Stimulated activated naive CD4-positive, alpha-beta T cell (primary cell): ENCODE results near the gene KCNT1.

Experiments
- DNase-seq, 6 experiments: peaks; one replicate each; lab custom pipeline; 2025; lab: John Stamatoyannopoulos, UW

KCNT1 gene

DNA sequence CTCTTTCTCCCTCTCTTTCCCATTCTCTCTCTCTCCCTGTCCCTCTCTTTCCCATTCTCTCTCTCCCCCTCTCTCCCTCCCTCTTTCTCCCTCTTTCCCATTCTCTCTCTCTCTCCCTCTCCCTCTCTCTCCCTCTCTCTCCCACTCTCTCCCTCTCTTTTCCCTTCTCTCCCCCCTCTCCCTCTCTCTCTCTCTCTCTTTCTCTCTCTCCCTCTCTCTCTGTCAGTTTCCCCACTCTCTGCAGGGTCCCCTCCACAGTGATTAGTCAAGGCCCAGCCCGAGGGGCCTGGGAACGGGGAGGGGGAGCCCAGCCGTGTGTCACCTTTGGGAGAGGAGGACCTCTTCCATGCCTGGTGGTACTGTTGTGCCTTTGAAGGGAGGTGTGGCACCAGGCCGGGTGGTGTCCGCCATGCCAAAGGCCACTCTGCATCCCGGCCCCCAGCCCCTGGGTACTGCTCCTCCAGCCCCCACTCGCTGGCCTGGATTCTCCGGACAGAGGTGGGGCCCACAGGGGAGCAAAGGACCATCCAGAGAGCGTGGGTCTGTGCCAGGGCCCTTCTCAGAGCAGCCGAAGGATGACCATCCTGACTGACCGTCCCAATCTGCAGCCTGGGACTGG lies 25.4 kb downstream of the KCNT1 start:
- no peak for DNase-seq

DNA sequence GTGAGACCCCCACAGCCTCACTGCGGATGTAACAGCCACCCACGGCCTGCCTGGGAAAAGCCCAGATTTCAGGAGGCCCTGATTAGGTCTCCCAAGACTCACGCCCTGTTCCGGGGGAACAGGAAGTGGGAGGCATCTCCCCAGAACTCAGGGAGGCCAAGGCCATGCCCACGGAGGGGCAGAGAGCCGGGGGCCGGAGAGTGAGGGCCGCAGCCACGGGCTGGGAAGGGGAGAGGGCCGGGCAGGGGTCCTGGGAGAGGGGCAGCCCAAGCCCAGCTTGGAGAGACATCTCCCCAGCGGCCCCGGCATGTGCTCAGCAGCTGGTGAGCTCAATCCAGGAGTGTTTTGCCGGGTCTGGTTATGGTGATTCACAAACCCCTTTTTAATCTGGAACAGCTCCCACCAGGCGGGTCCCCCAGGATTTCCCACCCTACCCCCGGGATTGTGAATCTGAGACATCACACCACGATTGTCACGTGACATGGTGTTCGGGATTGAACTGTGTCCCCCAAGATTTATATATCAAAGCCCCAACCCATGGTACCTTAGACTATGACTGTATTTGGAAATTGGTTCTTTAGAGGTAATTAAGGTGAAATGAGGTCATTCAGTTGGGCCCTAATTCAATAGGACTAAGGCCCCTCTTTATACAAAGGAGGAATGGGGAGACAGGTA lies 26.6 kb downstream of the KCNT1 start:
- no peak for DNase-seq

DNA sequence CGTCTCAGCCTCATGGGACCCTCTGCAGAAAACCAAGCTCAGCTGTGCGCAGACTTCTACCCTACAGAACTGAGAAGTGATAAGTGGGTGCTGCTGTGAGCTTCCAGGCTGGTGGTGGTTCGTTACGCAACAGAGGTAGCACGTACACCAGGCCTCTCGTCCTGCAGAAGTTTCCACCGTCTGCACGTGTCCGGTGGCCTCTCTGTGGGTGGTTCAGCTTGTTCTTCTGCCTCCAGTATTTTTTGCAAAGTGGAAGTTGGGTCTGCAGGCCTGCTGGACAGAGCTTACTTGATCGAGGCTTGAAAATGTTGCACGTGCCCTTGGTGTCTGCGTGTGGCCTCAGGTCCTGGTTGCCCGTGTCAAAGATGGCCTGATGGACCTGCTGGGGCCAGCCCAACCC lies 27.5 kb downstream of the KCNT1 start:
- DNase-seq = no peak

DNA sequence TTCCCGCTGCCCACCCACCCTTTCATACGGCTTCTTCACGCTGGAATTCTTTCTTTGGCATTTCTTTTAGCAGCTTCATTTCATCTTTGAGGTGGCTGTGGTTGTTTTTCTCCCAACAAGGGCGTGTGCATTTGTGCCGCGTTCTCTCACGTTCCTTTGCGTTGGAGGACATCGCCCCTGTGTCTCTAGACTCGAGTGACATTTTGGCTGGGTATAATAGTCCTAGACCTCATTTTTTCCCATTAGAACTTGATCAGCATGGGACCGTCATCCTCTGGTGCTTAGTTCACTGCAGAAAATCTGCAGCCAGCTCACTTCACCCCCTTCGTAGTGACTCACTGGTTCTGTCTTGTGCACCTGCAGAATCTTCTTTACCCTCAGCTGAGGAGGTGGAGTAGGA lies 29.5 kb downstream of the KCNT1 start:
- DNase-seq = no peak

DNA sequence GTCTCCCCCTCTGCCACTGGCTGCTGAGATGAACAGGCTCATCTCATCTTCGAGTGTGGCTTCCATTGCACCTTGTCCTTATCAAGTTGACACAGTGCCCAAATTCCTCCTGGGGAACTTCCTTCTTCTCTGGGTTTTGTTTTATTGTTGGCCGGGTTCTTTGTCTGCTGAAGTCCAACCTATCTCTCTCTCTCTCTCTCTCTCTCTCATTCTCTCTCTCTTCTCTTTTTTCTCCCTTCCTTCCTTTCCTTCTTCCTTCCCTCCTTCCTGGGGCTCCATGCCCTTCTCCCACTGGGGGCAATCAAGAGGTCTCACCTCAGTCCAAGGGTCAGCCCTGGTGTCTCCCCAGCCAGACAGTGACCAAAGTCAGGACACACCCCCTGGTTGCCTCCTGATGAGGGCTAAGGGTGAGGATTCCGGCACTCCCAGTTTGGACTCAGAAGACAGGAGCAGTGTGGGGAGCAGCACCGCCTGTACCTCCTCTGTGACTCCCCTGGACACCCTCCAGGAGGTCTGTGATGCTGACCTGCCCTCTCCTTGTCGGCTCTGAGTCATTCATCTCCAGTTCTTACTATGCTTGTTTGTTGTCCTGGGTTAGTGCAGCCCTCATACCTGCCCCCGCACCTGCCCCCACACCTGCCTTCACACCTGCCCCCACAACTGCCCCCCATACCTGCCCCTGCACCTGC lies 30.7 kb downstream of the KCNT1 start:
- DNase-seq = no peak

DNA sequence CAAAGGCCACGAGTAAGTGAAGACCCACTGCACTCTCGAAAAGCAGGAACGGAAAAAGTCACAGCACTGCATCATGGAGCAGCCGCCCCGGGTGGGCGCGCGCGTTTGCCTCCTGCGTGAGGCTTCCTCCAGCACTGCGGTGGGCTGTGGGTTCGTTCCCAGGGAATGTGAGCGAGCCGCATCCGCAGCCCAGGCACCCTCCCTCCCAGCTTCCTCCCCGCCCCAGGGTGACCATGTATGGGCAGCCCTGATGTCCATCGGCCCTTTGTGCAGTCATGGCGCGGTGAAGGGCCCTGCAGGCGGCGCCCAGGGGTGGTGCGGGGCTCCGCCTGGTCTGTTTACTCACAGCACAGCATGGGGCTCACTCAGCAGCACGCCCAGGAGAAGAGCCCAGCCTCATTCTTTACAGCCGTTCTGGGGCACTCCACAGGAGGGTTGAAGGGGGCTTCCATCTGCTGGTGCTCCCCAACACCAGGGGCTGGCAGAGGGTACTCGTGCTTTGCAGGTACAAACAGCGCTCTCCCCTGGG lies 32.7 kb downstream of the KCNT1 start:
- no peak for DNase-seq

DNA sequence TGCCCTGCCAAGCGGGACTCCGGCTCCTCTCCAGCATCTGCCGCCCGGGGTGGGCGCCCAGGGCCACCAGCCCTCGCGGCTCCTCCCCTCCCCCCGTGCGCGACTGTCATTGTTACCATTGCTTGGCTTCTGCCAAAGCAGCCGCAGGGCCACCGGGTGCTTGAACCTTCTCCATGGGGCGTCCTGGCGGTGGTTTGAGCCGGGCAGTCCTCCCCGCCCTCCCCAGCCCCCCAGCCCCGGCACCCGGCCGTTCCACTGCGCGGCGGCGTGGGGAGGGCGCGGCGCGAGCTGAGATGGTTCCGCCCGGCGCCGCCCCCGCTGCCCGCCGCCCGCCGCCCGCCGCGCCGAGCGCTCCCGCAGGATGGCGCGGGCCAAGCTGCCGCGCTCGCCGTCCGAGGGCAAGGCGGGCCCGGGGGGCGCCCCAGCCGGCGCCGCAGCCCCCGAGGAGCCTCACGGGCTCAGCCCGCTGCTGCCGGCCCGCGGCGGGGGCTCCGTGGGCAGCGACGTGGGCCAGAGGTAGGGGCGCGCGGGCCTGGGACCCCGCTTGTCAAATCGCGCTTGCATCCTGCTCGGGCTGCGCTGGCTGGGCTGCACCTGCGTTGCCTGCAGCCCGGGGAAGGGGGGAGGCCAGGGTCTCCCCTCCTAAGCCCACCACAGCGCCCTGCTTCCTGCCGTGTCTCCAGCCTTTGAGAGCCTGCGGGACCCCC lies 34.4 kb downstream of the KCNT1 start:
- no peak for DNase-seq

DNA sequence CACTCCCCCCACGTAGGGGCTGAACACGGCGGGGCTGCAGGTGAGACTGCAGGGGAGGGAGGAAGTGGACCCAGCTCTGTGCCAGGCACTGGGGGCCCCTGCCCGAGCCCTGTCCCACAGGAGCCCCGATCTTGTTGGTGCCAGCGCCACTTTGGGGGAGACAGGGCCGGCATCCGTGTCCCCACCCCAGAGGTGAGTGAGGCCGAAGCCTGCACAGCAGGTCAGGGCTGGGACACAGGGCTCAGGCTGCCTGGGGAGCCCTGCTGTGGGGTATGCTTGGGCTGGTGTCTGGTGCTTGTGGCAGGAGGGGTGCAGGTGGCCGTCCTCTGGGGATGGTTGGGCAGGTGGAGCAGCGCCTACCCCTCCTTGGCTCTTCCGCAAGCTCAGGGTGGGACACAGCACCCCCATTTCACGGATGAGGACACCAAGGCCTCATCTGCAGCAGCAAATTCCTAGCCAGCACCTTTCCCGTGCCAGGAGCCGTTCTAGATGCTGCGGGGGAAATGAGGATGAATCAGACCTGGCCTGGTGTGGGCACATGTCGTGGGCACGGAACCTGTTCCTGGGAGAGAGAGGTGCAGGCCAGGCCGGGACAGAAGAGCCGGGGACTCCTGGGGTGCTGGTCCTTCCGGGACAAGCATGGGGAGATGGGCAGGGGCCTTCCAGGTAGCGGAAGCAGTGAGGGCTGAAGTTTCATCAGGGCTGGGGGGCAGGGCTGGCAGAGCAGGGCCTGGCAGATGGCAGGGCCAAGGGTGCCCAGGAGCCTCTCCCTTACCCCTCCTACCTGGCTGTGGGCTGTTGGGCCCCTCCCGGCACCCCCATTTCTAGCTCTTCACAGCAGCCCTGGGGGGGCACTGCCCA lies 35.2 kb downstream of the KCNT1 start:
- no peak for DNase-seq

DNA sequence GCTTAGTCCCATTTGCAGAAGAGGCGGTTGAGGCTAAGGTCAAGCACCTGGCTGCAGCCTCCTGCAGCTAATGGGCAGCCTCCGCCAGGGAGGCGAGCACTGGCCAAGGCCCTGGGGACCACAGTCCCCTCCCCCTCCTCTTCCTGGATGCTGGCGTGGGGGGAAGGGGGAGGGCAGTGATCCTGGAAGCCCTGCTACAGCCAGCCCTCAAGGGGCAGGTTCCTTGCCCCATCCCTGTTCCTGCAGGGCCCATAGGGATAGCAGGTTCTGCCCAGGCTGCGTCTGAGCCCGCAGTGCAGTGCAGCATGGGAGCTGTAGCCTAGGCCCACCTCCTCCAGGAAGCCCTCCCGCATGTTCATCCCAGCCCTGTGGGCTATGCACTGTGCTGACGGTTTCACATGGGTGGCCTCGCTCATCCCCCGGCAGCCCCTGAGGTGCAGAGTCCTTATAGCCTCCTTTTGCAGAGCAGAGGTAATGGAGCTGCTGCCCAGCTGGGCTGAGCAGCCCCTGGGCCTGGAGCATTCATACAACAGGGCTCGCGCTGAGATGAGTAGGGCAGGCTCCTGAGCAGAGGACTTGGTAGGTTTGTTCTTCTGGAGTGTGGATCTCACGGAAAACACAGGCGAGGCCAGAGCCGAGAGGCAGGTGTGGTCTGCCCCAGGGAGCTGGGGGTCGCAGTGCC lies 36.0 kb downstream of the KCNT1 start:
- no peak for DNase-seq

DNA sequence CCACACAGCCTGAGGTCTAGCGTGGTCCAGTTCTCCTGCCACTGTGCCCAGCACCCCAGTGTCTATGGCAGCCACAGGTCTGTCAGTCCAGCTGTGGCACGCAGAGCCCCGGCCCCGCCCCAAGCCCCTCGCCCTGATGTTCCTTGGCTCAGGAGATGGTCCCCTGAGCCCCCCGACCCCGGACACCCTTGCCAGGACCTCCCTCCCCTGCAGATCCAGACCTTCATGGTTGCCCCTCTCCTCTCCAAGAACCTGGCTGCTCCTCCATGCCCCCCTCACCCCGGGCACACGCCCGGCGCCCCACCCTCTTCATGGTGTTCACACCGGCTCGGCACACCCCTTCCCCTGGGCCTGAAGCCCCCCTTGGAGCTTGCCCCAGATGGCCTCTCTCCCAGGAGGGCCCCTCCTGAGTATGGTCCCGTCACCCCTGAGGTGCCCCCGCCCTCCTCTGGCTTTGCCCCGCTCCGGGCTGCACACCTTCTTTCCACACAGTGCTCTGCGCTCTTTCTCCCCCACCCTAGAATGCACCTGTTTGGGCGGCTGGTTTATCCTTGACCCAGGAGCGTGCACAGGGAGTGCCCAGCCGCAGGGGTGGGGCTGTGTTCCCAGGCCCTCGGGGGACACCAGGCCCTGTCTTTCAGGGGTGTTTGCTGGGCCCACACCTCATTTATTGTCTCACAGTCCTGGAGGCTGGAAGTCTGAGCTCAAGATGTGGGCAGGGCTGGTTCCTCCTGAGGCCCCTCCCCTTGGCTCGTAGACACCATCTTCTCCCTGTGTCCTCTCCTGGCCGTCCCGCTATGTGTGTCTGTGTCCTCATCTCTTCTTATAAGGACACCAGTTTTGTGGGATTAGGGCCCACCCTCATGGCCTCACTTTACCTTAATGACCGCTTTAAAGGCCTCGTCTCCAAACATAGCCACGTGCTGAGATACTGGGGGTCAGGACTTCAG lies 37.6 kb downstream of the KCNT1 start:
- DNase-seq = no peak

DNA sequence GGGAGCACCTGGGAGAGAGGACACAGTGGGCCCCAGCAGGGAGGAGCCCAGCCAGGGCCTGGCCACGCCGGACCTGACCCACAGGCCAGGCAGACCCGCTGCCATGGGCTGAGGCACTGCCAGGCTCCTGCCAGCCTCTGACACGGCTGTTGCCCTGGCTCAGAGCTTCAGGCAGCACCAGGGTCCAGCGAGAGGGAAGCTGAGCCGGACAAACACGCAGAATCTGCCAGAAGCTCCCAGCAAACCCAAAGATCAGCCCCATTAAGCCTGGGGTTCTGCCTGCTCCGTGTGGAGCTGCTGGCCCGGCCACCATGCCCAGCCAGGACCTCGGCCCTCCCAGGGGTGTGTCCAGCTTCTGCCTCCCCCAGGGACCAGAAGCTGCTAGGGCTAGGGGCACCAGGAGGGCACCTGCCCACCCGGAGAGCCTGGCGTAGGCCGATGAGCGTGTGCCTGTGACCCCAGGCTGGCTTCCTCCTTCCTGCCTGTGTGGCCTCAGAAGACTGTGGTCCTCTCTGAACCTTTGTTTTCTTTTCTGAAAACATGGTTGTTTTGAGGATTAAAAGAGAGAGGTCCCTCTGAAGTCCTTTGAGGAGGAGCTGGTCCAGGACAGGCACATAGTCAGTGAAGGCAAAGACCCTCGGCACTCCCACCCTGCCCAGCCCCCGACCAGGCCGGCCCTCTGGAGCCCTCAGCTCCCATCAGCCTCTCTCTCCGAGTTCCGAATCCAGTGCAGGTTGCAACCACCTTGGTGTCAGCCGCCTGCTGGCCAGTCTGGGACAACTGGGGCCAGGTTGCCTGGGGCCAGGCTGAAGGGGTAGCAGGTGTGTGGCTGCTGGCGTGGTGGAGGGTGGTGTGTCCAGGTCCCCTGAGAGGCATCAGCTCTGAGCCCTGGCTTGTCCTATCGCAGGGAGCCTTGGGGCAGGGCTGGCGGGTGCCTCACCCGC lies 39.6 kb downstream of the KCNT1 start:
- no peak for DNase-seq

DNA sequence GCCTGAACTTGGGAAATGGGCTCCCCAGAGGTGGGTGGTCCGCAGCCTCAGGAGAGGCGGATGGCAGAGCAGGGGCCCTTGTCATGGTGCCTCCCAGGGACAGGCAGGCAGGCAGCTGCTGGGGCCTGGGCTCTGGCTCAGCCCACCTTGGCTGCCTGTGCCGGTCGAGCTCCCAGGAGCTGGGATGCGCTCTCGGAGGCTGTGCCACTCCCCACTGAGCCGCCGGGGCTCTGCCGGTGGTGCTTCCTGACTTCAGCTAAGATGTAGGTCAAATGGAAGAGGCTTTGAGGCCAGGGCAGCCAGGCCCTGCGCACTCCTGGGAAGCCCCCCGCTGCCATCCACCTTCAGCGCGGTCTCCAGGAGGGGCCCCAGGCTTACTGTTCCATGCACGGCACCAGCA lies 41.0 kb downstream of the KCNT1 start:
- no peak for DNase-seq

DNA sequence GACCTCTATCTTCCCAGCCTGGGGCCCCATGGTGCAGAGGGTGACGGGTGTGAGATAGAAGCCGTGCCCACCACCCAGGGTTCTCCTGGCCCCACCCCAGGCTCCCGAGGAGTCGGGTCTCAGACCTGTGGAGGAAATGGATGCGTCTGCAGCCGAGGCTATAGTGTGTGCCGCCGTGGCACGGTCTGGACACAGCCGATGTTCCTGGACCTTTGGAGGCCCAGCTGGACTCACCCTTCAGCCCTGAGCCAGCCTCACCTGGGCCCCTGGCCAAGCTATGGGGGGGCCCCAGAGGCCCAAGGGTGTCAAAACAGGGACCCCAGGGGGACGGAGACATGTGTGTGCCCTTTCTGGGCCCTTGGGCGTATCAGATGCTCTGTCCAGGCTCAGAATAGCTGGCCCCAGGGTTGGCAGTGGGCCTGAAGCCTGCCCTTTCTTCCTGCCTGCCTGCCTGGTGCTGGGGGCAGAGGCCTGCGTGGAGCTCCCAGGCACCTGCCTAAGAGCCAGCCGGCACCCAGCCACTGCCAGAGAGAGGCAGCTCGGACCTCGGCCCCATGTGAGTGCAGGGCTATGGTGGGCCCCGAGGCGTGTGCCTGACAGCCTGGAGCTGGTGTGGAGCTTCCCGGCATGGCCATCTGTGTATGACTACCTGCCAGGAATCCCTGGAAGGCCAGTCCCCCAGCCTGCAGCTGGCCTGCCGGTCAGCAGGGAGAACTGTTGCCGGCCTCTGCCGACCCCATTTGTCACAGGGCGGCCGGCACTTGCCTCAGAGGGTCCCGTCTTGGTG lies 41.8 kb downstream of the KCNT1 start:
- DNase-seq = no peak

DNA sequence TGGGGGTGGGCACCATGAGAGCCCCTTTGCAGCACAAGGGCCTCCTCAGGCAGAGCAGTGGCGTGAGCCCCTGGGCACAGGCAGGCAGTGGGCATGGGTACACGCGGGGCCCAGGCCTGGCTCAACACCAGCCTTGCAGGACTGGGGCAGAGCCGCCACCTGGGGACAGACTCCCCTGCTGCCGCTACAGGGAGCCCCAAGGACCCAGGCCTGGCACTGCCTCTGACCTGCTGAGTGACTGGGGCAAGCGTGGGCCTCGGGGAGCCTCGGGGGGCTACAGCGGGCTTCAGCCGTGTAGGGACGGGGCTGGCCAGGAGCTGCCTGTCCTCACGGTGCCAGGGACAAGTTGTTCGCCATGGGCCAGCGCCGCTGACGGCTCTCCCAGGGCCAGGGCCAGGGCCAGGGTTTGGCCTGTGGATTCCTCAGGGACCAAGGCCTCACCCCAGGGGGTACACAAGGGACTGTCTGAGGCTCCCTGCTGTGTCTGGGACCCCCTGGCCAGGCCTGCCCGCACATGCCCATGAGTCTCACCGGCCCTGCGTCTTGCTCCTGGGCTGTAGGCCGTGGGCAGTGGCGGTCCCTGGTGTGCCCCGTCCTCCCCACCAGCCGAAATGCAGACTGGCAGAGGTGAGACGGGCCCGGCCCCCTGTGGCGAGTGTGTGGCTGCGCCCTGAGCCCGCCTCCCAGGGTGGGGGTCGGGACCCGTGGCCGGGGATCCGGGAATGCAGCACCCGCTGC lies 42.5 kb downstream of the KCNT1 start:
- no peak for DNase-seq

DNA sequence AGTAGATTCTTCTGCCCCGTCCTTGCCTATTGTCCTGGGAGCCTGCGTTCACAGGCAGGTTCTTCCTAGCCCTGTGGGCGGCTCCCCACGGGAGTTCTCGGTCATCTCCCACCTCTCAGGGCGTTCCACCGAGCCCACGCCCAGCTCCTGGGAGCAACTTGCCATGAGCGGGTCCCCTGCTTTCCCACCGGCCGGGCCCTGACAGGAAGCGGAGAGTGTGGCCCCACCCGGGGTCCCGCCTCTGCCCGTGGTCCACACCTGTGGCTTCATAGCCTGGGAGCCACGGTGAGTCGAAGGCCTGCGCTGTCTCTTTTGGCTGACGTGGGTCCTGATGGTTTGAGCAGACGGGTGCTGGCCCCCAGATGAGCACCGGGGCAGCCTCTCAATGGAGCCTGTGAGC lies 43.2 kb downstream of the KCNT1 start:
- DNase-seq = no peak

DNA sequence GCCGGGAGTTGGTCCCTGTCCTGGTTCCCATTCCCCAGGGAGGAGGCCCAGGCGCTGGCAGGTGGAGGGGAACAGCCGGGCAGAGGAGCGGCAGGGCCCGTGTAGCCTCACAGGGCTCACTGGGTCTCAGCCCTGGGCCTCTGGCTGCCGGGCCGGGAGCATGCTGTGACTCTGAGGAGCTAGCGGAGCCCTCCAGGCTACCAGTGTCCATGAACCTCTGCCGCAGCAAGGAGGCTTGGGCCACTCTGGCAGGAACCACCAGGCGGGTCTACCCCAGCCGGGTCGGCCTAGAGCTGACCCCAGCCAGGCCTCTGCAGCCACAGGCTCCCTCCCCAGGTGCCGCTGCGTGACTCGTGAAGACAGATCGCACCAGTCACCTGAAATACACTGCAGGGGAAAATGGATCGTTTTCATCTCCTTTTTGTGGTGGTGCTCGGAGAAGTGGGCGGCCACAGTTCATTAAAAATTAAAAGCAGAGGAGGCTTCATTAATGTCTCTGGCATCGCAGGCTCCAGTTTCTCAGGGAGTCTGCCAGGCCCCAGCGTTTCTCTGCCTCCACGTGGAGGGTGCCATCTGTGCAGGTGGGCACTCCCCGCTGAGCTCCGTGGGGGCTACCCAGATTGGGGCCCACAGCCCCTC lies 43.8 kb downstream of the KCNT1 start:
- DNase-seq = no peak

DNA sequence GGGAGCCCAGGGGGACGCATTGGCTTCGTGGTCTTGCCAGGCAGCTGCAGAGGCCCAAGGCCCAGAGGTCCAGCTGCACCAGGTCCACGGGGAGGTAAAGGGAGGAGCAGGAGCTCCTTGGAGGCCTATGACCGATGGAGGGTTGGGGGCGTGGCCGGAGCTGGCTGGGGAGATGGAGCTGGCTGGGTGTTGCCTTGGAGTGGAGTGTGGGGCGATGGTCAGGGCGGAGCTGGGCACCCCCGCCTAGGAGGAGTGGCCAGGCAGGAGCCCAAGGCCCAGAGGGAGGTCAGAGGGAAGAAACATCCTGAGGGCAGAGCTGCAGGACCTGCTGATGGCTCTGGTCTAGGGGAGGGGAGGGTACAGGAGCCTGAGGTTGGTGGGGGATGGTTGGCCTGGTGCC lies 44.6 kb downstream of the KCNT1 start:
- DNase-seq = no peak
